ENCODE data around the gene HLA-A. TPM values are rescaled to one million over a fixed set of nuclear protein-coding genes. Genes with fewer than 3 reads are reported as not detected.

The HLA-A gene
- total and polyA plus RNA-seq, 2 of the 13 experiments (the other 11 are each of a cell fraction or from before 2014, with no cell fraction given), result 345 to 527 TPM

DNA sequence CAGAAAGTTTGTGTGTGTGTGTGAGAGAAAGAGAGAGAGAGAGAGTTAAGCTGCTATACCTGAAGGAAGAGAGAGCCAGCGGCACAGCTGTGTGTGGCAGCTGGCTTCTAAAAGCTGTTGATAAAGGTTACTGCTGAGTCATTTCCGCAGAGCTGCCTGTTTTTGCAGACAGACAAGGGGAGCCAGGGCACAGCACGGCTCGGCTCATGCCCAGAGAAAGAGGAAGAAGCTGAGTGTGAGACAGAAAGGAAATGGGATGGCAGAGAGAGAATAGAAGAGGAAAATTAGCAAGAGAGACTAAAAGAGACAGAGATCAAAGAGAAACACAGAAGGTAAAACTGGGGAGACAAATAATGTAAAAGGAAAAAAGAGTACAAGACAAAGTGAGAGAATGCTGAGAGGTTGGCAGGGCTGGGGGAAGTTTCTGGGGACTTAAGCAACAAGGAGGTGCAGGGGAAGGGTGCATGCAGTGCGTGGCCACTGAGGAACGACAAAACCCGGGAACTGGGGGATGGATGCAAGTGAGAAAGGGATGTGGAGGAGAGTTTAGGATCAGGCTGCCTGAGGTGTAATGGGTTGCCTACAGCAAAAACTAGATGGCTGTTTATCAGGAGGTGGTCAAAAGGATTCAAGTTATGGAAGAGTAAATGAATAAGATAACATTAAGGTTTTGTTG lies 22.7 kb downstream of the HLA-A start (continued):
- TF ChIP-seq ZFP37 (CRISPR knock-in tag; IDR thresholded peaks at IDR 0.05; ENCODE audit: borderline replicate concordance) (peak; percentile 49; the same call in 1 of the 2 replicates), ZNF253 (CRISPR knock-in tag; IDR thresholded peaks at IDR 0.05; ENCODE audit: borderline replicate concordance) (no peak), HDAC6 (IDR thresholded peaks at IDR 0.05; ENCODE audit: low read depth, low read length) (no peak), ZNF230 (CRISPR knock-in tag; IDR thresholded peaks at IDR 0.05) (no peak), ZBTB1 (CRISPR knock-in tag; IDR thresholded peaks at IDR 0.05; ENCODE audit: borderline replicate concordance) (peak; percentile 65; the same call in 1 of the 2 replicates), GTF3A (CRISPR knock-in tag; conservative IDR thresholded peaks at IDR 0.05) (no peak), ZSCAN20 (CRISPR knock-in tag; IDR thresholded peaks at IDR 0.05; ENCODE audit: borderline replicate concordance) (no peak), NONO (IDR thresholded peaks at IDR 0.05) (no peak), NONO (CRISPR knock-in tag; conservative IDR thresholded peaks at IDR 0.05) (no peak), ZNF543 (CRISPR knock-in tag; IDR thresholded peaks at IDR 0.05) (no peak), ZNF891 (CRISPR knock-in tag; IDR thresholded peaks at IDR 0.05) (no peak), FOXC1 (CRISPR knock-in tag; IDR thresholded peaks at IDR 0.05; ENCODE audit: borderline replicate concordance) (no peak), SOX6 (IDR thresholded peaks at IDR 0.05) (no peak), SOX6 (CRISPR knock-in tag; IDR thresholded peaks at IDR 0.05) (peak; percentile 62), ZNF329 (CRISPR knock-in tag; IDR thresholded peaks at IDR 0.05; ENCODE audit: low read depth) (no peak), ZNF615 (CRISPR knock-in tag; IDR thresholded peaks at IDR 0.05; ENCODE audit: borderline replicate concordance) (no peak), HIVEP1 (CRISPR knock-in tag; IDR thresholded peaks at IDR 0.05) (no peak), ZNF879 (CRISPR knock-in tag; IDR thresholded peaks at IDR 0.05) (no peak)
- TF ChIP-seq, protein P1, sequence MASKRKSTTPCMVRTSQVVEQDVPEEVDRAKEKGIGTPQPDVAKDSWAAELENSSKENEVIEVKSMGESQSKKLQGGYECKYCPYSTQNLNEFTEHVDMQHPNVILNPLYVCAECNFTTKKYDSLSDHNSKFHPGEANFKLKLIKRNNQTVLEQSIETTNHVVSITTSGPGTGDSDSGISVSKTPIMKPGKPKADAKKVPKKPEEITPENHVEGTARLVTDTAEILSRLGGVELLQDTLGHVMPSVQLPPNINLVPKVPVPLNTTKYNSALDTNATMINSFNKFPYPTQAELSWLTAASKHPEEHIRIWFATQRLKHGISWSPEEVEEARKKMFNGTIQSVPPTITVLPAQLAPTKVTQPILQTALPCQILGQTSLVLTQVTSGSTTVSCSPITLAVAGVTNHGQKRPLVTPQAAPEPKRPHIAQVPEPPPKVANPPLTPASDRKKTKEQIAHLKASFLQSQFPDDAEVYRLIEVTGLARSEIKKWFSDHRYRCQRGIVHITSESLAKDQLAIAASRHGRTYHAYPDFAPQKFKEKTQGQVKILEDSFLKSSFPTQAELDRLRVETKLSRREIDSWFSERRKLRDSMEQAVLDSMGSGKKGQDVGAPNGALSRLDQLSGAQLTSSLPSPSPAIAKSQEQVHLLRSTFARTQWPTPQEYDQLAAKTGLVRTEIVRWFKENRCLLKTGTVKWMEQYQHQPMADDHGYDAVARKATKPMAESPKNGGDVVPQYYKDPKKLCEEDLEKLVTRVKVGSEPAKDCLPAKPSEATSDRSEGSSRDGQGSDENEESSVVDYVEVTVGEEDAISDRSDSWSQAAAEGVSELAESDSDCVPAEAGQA (IDR thresholded peaks at IDR 0.05; ENCODE audit: low read depth), result no peak
- TF ChIP-seq, protein P1 (CRISPR knock-in tag; IDR thresholded peaks at IDR 0.05; ENCODE audit: borderline replicate concordance), result no peak
- TF ChIP-seq, protein P2, sequence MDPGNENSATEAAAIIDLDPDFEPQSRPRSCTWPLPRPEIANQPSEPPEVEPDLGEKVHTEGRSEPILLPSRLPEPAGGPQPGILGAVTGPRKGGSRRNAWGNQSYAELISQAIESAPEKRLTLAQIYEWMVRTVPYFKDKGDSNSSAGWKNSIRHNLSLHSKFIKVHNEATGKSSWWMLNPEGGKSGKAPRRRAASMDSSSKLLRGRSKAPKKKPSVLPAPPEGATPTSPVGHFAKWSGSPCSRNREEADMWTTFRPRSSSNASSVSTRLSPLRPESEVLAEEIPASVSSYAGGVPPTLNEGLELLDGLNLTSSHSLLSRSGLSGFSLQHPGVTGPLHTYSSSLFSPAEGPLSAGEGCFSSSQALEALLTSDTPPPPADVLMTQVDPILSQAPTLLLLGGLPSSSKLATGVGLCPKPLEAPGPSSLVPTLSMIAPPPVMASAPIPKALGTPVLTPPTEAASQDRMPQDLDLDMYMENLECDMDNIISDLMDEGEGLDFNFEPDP (CRISPR knock-in tag; conservative IDR thresholded peaks at IDR 0.05), result no peak

All from HepG2 (cell line).